Panc1 (cell line): ENCODE data around the gene EHD3. TPM values are rescaled to one million over a fixed set of nuclear protein-coding genes. Genes with fewer than 3 reads are reported as not detected.

ENCODE experiments used
- ATAC-seq: fragments of 200-7000 bp; cut with Tn5 transposase; 2 replicates; pipeline ENCODE4 v1.9.1; 2020; ENCODE audit warnings: mild to moderate bottlenecking, moderate library complexity
- BruUV-seq: library from RNA; stranded (reverse); fragments of 400-500 nt; replicated peaks from 2 replicates; lab custom pipeline; 2021; lab: Mats Ljungman, UMichigan
- CTCF ChIA-PET: fragments of 300-600 bp; sonication (Branson Sonifier 250); formaldehyde crosslinking; loops from one replicate; lab custom pipeline; 2022; ENCODE audit warnings: antibody characterized with exemption; lab: Charles Lee
- POLR2A ChIA-PET: fragments of 300-600 bp; sonication (Branson Sonifier 250); formaldehyde crosslinking; loops from one replicate; lab custom pipeline; 2022; ENCODE audit warnings: antibody characterized with exemption; lab: Charles Lee
- DNase-seq: peaks from one replicate; pipeline ENCODE4 v3.0.0-alpha.2; 2010; ENCODE audit warnings: low read depth, low spot score
- H3K27ac ChIP-seq: 2 replicates; pipeline ENCODE4 v1.5.1; 2011; ENCODE audit warnings: mild to moderate bottlenecking, low read length, inconsistent platforms
- H3K27me3 ChIP-seq: fragments of 200-500 bp; sonication (Bioruptor generic); 2 replicates; pipeline ENCODE4 v1.6.0; 2014; ENCODE audit warnings: low read length, inconsistent platforms; ENCODE audit not compliant: control insufficient read depth, insufficient read depth
- H3K36me3 ChIP-seq: fragments of 200-500 bp; sonication (Bioruptor generic); 2 replicates; pipeline ENCODE4 v1.5.1; 2014; ENCODE audit warnings: inconsistent platforms, mild to moderate bottlenecking, low read length, moderate library complexity; ENCODE audit not compliant: control insufficient read depth, insufficient read depth
- H3K4me1 ChIP-seq: 2 replicates; pipeline ENCODE4 v1.5.1; 2011; ENCODE audit warnings: inconsistent platforms, mild to moderate bottlenecking, low read length, moderate library complexity; ENCODE audit not compliant: control insufficient read depth, insufficient read depth
- H3K4me3 ChIP-seq, 2 experiments: 2 replicates each; pipeline ENCODE4 v1.5.1; 2011 to 2012; ENCODE audit warnings: low read depth in 2 of 2, low read length in 2 of 2, mild to moderate bottlenecking in 2 of 2, inconsistent platforms in 1 of 2, moderate library complexity in 1 of 2
- H3K9me3 ChIP-seq: fragments of 200-500 bp; sonication (Bioruptor generic); 2 replicates; pipeline ENCODE4 v1.5.1; 2014; ENCODE audit warnings: low read depth, mild to moderate bottlenecking, inconsistent platforms, low read length, moderate library complexity; ENCODE audit not compliant: control insufficient read depth, insufficient read depth
- POLR2AphosphoS5 ChIP-seq: IDR thresholded peaks from 2 replicates; pipeline ENCODE4 v1.6.1; 2012; ENCODE audit warnings: mild to moderate bottlenecking, low read depth, low read length, moderate library complexity
- REST ChIP-seq, 2 experiments: IDR thresholded peaks; 2 replicates each; pipeline ENCODE4 v1.6.1; 2011 to 2012; ENCODE audit warnings: low read depth in 2 of 2, control low read depth in 1 of 2, low read length in 1 of 2, mild to moderate bottlenecking in 1 of 2, moderate library complexity in 1 of 2; ENCODE audit not compliant: insufficient read depth in 1 of 2
- SIN3A ChIP-seq: IDR thresholded peaks from 2 replicates; pipeline ENCODE4 v1.6.1; 2012; ENCODE audit warnings: low read depth, mild to moderate bottlenecking, low read length, moderate library complexity, borderline replicate concordance; ENCODE audit not compliant: insufficient read depth
- TCF7L2 ChIP-seq: IDR thresholded peaks from 2 replicates; pipeline ENCODE4 v1.6.1; 2011; ENCODE audit warnings: mild to moderate bottlenecking, low read depth, low read length, inconsistent platforms
- in situ Hi-C: cut with HindIII; loops from 2 replicates; pipeline ENCODE4 v1.10.0; 2016; ENCODE audit warnings: low sequenced_read_pairs, low pct_unique_long_range_greater_than_20kb
- intact Hi-C: fragments of 100-400 bp; cut with micrococcal nuclease; formaldehyde crosslinking; loops from one replicate; pipeline ENCODE4 v1.10.0; 2022; ENCODE audit not compliant: unreplicated experiment
- total RNA-seq: library from RNA; stranded (reverse); gene quantifications from one replicate; pipeline ENCODE4 v1.2.1, GENCODE V29; 2021; ENCODE audit not compliant: unreplicated experiment
- TF ChIP-seq, protein P1 (sequence below): fragments of 450-650 bp; IDR thresholded peaks from 2 replicates; pipeline ENCODE4 v1.5.1; 2017; ENCODE audit warnings: mild to moderate bottlenecking

EHD3 gene
- total RNA-seq, 1 experiment from 2014 or later = 2.6 TPM

- no peak for DNase-seq
- CTCF ChIA-PET = no interaction called here
- no TSS peak for BruUV-seq
- Histone ChIP-seq H3K36me3 (no peaks in the 10 kb centered on the region), H3K27ac (no peak overlapping the region), H3K4me3 (peak overlapping the region; percentile 65 to 66), H3K9me3 (no peaks in the 10 kb centered on the region), H3K4me1 (no peaks in the 10 kb centered on the region), H3K27me3 (peaks cover 12% of the 10 kb centered on the region)
- in situ Hi-C loops = no loop called here
- POLR2A ChIA-PET = no interaction called here
- TF ChIP-seq, protein P1, sequence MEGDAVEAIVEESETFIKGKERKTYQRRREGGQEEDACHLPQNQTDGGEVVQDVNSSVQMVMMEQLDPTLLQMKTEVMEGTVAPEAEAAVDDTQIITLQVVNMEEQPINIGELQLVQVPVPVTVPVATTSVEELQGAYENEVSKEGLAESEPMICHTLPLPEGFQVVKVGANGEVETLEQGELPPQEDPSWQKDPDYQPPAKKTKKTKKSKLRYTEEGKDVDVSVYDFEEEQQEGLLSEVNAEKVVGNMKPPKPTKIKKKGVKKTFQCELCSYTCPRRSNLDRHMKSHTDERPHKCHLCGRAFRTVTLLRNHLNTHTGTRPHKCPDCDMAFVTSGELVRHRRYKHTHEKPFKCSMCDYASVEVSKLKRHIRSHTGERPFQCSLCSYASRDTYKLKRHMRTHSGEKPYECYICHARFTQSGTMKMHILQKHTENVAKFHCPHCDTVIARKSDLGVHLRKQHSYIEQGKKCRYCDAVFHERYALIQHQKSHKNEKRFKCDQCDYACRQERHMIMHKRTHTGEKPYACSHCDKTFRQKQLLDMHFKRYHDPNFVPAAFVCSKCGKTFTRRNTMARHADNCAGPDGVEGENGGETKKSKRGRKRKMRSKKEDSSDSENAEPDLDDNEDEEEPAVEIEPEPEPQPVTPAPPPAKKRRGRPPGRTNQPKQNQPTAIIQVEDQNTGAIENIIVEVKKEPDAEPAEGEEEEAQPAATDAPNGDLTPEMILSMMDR = no peak
- no peak for TF ChIP-seq SIN3A
- TF ChIP-seq POLR2AphosphoS5 = no peak
- intact Hi-C loops = loop anchor here (10.0 kb wide), 1 partner anchor 290 kb away; no protein-coding TSS in a partner anchor
- no peak for ATAC-seq
These were observed 941 bp downstream of the EHD3 start for GRCh38 chr2:31234683-31235503.

DNA sequence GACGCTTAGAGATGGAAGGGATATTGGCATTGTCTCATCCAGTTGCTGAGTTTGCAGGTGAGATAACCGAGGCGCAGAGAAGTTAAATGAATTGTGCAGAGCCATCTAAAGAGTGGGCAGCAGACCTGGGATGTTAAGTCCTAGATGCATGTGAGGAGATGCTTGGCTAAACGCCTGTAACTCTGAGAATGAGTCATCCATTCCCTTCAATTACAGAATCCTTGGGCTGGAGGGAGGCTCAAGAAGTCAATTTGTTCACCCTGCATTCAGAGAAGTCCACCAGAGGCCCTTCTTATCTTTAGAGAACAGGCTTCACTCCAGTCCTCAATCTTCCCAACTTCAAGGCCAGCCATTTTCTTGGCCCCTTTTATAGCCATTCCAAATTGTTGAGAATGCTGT is 1.6 kb downstream of the EHD3 start:
- CTCF ChIA-PET = no interaction called here
- intact Hi-C loops = loop anchor here (10.0 kb wide), 1 partner anchor 289 kb away; no protein-coding TSS in a partner anchor
- in situ Hi-C loops = no loop called here
- ATAC-seq = no peak
- TF ChIP-seq, protein P1 = no peak
- TF ChIP-seq SIN3A = no peak
- no peak for TF ChIP-seq TCF7L2
- TF ChIP-seq POLR2AphosphoS5 = no peak
- TF ChIP-seq REST (IDR thresholded peaks at IDR 0.05; ENCODE audit: insufficient read depth in 1 of 2, low read depth in 2 of 2, low read length in 1 of 2) = no peak
- POLR2A ChIA-PET = no interaction called here
- no peak overlapping the region for H3K27ac ChIP-seq
- no peak overlapping the region for H3K4me3 ChIP-seq
- H3K9me3 ChIP-seq = no peaks in the 10 kb centered on the region
- no peak for DNase-seq
- no peaks in the 10 kb centered on the region for H3K4me1 ChIP-seq
- H3K36me3 ChIP-seq = no peaks in the 10 kb centered on the region
- H3K27me3 ChIP-seq = peaks cover 11% of the 10 kb centered on the region
- BruUV-seq = no TSS peak
